OCI-LY3 (cell line): Measurements from ENCODE around the gene GNB5.
A peak's percentile ranks its signal among the peaks of the same experiment; 100 is the strongest.

ENCODE experiments used
- CTCF ChIP-seq: fragments of 200-600, 300-600 bp; sonication (generic); IDR thresholded peaks from 2 replicates; pipeline ENCODE4 v1.5.1; 2014; ENCODE audit warnings: antibody characterized with exemption, low read length, low read depth
- EZH2phosphoT487 ChIP-seq: fragments of 200-600 bp; shearing (Covaris generic); IDR thresholded peaks from 2 replicates; pipeline ENCODE4 v1.6.1; 2018; ENCODE audit warnings: antibody characterized with exemption, mixed run types, low read depth

DNA sequence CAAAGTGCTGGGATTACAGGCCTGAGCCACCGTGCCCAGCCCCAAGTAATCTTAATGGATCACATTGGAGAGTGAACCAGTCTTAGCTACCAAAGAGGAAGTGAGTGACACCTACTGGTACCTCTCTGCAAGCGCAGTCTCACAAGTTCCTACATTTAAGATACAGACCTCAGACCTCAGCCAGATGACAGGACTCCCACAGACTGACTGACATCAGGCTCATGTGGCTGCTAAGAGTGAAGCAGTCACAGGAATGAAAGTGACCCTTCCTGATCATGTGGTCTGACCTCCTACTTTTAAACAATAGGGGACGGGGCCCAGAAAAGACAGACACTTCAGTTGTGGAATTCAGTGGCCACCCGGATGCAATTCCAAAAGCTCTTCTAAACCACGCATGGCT is 36.3 kb upstream of the GNB5 start:
- TF ChIP-seq EZH2phosphoT487 = no peak
- peak; percentile 78 for TF ChIP-seq CTCF
